Measurements from ENCODE around the gene RGS6.

Gene RGS6

GRCh38 chr14:71942904-71943694 lies 10.9 kb downstream of the RGS6 start:
- Histone ChIP-seq H3K4me1 (no peaks in the 10 kb centered on the region), H3K27me3 (no peaks in the 10 kb centered on the region), H3K36me3 (no peaks in the 10 kb centered on the region), H3K4me3 (no peak overlapping the region), H3K9me3 (peaks cover 0 to 8% (median 6%) of the 10 kb centered on the region in 3 donors), H3K27ac (no peak overlapping the region)
- TF ChIP-seq CTCF (IDR thresholded peaks at IDR 0.05), result no peak
- no peak for DNase-seq
- intact Hi-C loops (cut with DNase I; ENCODE audit: low total_unique reads), result no loop called here

- Histone ChIP-seq H3K27me3 (no peaks in the 10 kb centered on the region), H3K9me3 (peaks cover 0 to 8% (median 6%) of the 10 kb centered on the region in 3 donors), H3K4me1 (no peaks in the 10 kb centered on the region), H3K36me3 (no peaks in the 10 kb centered on the region), H3K4me3 (no peak overlapping the region), H3K27ac (no peak overlapping the region)
- no peak for TF ChIP-seq CTCF (IDR thresholded peaks at IDR 0.05)
- no peak for DNase-seq
- intact Hi-C loops (cut with DNase I; ENCODE audit: low total_unique reads), result no loop called here
Measured at GRCh38 chr14:71943695-71944018, 11.4 kb downstream of the RGS6 start.

GRCh38 chr14:71947947-71948500 lies 15.8 kb downstream of the RGS6 start:
- Histone ChIP-seq H3K9me3 (no peaks in the 10 kb centered on the region), H3K36me3 (no peaks in the 10 kb centered on the region), H3K4me3 (no peak overlapping the region), H3K4me1 (peaks cover 0 to 3% (median 0%) of the 10 kb centered on the region in 4 donors), H3K27ac (no peak overlapping the region), H3K27me3 (no peaks in the 10 kb centered on the region)
- DNase-seq, result no peak
- no peak for TF ChIP-seq CTCF (IDR thresholded peaks at IDR 0.05)
- intact Hi-C loops (cut with DNase I; ENCODE audit: low total_unique reads), result no loop called here

GRCh38 chr14:71952381-71953363 lies 20.4 kb downstream of the RGS6 start:
- H3K27ac ChIP-seq, result no peak overlapping the region
- intact Hi-C loops (cut with DNase I; ENCODE audit: low total_unique reads), result no loop called here
- H3K27me3 ChIP-seq, result no peaks in the 10 kb centered on the region
- DNase-seq, result no peak
- H3K4me3 ChIP-seq, result no peak overlapping the region
- H3K9me3 ChIP-seq, result no peaks in the 10 kb centered on the region
- TF ChIP-seq CTCF (IDR thresholded peaks at IDR 0.05), result no peak
- peaks cover 0 to 9% (median 0%) of the 10 kb centered on the region in 4 donors for H3K4me1 ChIP-seq
- no peaks in the 10 kb centered on the region for H3K36me3 ChIP-seq

GRCh38 chr14:71956920-71957563 lies 24.8 kb downstream of the RGS6 start:
- no peak for TF ChIP-seq CTCF (IDR thresholded peaks at IDR 0.05)
- Histone ChIP-seq H3K36me3 (no peaks in the 10 kb centered on the region), H3K9me3 (no peaks in the 10 kb centered on the region), H3K4me1 (peaks cover 0 to 19% (median 2%) of the 10 kb centered on the region in 4 donors), H3K4me3 (no peak overlapping the region), H3K27me3 (no peaks in the 10 kb centered on the region), H3K27ac (no peak overlapping the region)
- DNase-seq, result no peak
- intact Hi-C loops (cut with DNase I; ENCODE audit: low total_unique reads), result no loop called here
